GM19452 (cell line): ENCODE results near the gene GOSR2.
"Not testable (repeated sequence)": the region's sequence is repeated elsewhere in the genome, so short reads cannot be mapped to it uniquely, and the experiment has no call there.

ENCODE experiments used
- ATAC-seq: cut with Tn5 transposase; IDR thresholded peaks from one replicate; pipeline ENCODE4 v1.9.1; 2021; ENCODE audit not compliant: unreplicated experiment

The GOSR2 gene

GRCh38 chr17:46984892-46985291, 61.9 kb downstream of the GOSR2 start:
- no peak for ATAC-seq

GRCh38 chr17:46986366-46986765, 63.4 kb downstream of the GOSR2 start:
- no peak for ATAC-seq

GRCh38 chr17:46987927-46988326, 65.0 kb downstream of the GOSR2 start:
- ATAC-seq: not testable (repeated sequence)

GRCh38 chr17:46989637-46990431, 66.9 kb downstream of the GOSR2 start:
- ATAC-seq: no peak

- no peak for ATAC-seq
These were observed 68.7 kb downstream of the GOSR2 start for GRCh38 chr17:46991617-46992016.
